K562 (cell line): Measurements from ENCODE around the gene BRD7. TPM values are rescaled to one million over a fixed set of nuclear protein-coding genes. Genes with fewer than 3 reads are reported as not detected.

Source experiments
- BHLHE40 ChIP-seq: IDR thresholded peaks from 2 replicates; pipeline ENCODE4 v1.6.1; 2011; ENCODE audit warnings: low read length, improper control_type of control experiment
- CSDE1 ChIP-seq, 2 experiments: fragments of 450-650 bp; IDR thresholded peaks; 2 replicates each; pipeline ENCODE4 v1.6.1; 2016; ENCODE audit warnings: mild to moderate bottlenecking in 1 of 2
- DACH1 ChIP-seq: fragments of 450-650 bp; IDR thresholded peaks from 2 replicates; pipeline ENCODE4 v1.6.1; 2018; ENCODE audit not compliant: partially characterized antibody
- ELK1 ChIP-seq: sonication (generic); formaldehyde crosslinking; IDR thresholded peaks from 2 replicates; pipeline ENCODE4 v1.8.1; 2022; ENCODE audit warnings: missing genetic modification reagents
- KLF13 ChIP-seq: fragments of 450-650 bp; IDR thresholded peaks from 2 replicates; pipeline ENCODE4 v1.6.1; 2016; ENCODE audit warnings: missing genetic modification characterization, low read depth, mild to moderate bottlenecking, missing compliant biosample characterization, moderate library complexity, borderline replicate concordance
- NCOR1 ChIP-seq: fragments of 450-650 bp; IDR thresholded peaks from 2 replicates; pipeline ENCODE4 v1.6.1; 2016; ENCODE audit warnings: mild to moderate bottlenecking, moderate library complexity
- NR4A1 ChIP-seq, 2 experiments: fragments of 250-450 bp in 1 of 2; fragments of 450-650 bp in 1 of 2; sonication (Bioruptor Pico) in 1 of 2; IDR thresholded peaks; 2 replicates each; pipeline versions ENCODE4 v1.4.0 to v1.6.1; 2016 to 2020; ENCODE audit warnings: mild to moderate bottlenecking in 2 of 2, missing compliant biosample characterization in 1 of 2, missing genetic modification characterization in 1 of 2, moderate library complexity in 1 of 2
- PHTF2 ChIP-seq: fragments of 250-450 bp; sonication (Bioruptor Pico); IDR thresholded peaks from 2 replicates; pipeline ENCODE4 v1.5.0; 2021; ENCODE audit warnings: mild to moderate bottlenecking
- PURB ChIP-seq: sonication (generic); formaldehyde crosslinking; IDR thresholded peaks from 2 replicates; pipeline ENCODE4 v1.9.0; 2021; ENCODE audit warnings: low read depth, mild to moderate bottlenecking, missing genetic modification reagents
- SMARCC2 ChIP-seq: fragments of 450-650 bp; IDR thresholded peaks from 2 replicates; pipeline ENCODE4 v1.6.1; 2017; ENCODE audit warnings: antibody characterized with exemption, moderate library complexity, mild to moderate bottlenecking, low read depth
- TCF7 ChIP-seq: sonication (generic); IDR thresholded peaks from 2 replicates; pipeline ENCODE4 v1.6.1; 2016; ENCODE audit warnings: antibody characterized with exemption, borderline replicate concordance
- XRCC3 ChIP-seq: fragments of 450-650 bp; IDR thresholded peaks from 2 replicates; pipeline ENCODE4 v1.6.1; 2017; ENCODE audit warnings: mild to moderate bottlenecking, moderate library complexity
- ZNF324 ChIP-seq: fragments of 250-450 bp; sonication (Bioruptor Pico); IDR thresholded peaks from 2 replicates; pipeline ENCODE4 v1.4.0; 2020; ENCODE audit warnings: mild to moderate bottlenecking
- ZNF778 ChIP-seq: fragments of 450-650 bp; formaldehyde crosslinking; IDR thresholded peaks from 2 replicates; pipeline ENCODE4 v1.4.0; 2020; ENCODE audit warnings: mild to moderate bottlenecking, moderate library complexity
- polyA plus RNA-seq, 8 experiments: library from polyadenylated mRNA; depleted of rRNA in 4 of 8; stranded (reverse) in 5 of 8; unstranded in 3 of 8; fragments of >200 nt; fragmentation: Nextera tagmentation in 2 of 8; fragmentation: Illumina TruSeq in 1 of 8; extraction: Ambion mirVana in 2 of 8; extraction: Trizol in 1 of 8; gene quantifications; 2 replicates each; pipeline versions ENCODE4 v1.2.1 to v1.2.3, GENCODE V29; 2011 to 2014; ENCODE audit warnings: inconsistent platforms in 1 of 8, missing spikeins in 1 of 8
- total RNA-seq, 7 experiments: library from RNA; depleted of rRNA in 6 of 7; stranded (reverse); fragments of >200 nt in 6 of 7; fragmentation: Illumina TruSeq in 2 of 7; extraction: Trizol in 2 of 7; gene quantifications; 2 replicates each; pipeline versions ENCODE4 v1.2.1 to v1.2.3, GENCODE V29; 2011 to 2021; ENCODE audit warnings: low replicate concordance in 1 of 7
- TF ChIP-seq, protein P1 (sequence below): fragments of 250-450 bp; sonication (Bioruptor Pico); IDR thresholded peaks from 2 replicates; pipeline ENCODE4 v1.8.0; 2021; ENCODE audit warnings: moderate library complexity, mild to moderate bottlenecking, inconsistent platforms
- TF ChIP-seq, protein P2 (sequence below): fragments of 250-450 bp; sonication (Bioruptor Pico); IDR thresholded peaks from 2 replicates; pipeline ENCODE4 v1.4.0; 2020; ENCODE audit warnings: mild to moderate bottlenecking
- TF ChIP-seq, protein P3 (sequence below): fragments of 200-800 bp; sonication (Bioruptor generic); IDR thresholded peaks from 2 replicates; pipeline ENCODE4 v1.6.1; 2016; ENCODE audit warnings: missing genetic modification characterization, missing compliant biosample characterization

BRD7 gene
- total and polyA plus RNA-seq, 9 of the 15 experiments (the other 6 are each of a cell fraction or from before 2014, with no cell fraction given) = 20.6 to 101 (median 68.7) TPM

DNA sequence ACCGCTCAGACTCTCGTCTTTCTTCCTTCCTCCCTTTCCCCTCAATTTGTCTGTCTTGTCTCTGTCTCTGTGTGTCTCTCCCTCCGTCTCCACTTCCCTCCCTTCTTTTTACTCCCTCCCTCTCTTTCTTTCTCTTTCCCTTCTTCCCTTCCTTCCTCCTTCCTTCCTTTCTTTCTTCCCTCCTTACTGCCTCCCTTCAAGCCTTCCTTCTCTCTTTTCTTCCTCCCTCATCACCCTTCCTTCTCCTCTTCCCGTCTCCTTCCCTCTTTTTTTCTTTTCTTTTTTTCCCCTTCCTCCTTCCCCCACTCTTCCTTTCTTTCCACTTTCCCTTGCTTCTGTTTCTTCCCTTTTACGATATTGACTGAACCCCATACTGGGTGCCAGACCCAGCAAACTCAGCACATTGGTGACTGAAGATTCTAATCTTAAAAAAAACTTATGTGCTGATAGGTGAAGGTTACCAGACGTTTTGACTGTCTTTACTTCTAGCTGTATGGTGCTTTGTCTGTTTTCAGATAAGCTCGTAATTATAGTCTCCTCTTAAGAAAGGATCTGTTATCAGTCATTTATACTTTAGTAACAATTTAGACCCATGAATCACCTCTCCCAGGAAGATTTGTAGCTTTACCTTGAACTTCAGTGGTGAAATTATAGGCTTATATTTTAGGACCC, 481 bp upstream of the BRD7 start (continued):
- TF ChIP-seq ELK1 (CRISPR knock-in tag) = no peak
- no peak for TF ChIP-seq PHTF2 (CRISPR knock-in tag)
- no peak for TF ChIP-seq ZNF778 (CRISPR knock-in tag)
- TF ChIP-seq, protein P1, sequence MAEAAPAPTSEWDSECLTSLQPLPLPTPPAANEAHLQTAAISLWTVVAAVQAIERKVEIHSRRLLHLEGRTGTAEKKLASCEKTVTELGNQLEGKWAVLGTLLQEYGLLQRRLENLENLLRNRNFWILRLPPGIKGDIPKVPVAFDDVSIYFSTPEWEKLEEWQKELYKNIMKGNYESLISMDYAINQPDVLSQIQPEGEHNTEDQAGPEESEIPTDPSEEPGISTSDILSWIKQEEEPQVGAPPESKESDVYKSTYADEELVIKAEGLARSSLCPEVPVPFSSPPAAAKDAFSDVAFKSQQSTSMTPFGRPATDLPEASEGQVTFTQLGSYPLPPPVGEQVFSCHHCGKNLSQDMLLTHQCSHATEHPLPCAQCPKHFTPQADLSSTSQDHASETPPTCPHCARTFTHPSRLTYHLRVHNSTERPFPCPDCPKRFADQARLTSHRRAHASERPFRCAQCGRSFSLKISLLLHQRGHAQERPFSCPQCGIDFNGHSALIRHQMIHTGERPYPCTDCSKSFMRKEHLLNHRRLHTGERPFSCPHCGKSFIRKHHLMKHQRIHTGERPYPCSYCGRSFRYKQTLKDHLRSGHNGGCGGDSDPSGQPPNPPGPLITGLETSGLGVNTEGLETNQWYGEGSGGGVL (CRISPR knock-in tag) = no peak
- no peak for TF ChIP-seq ZNF324
- peak; percentile 66; the same call in 1 of the 2 replicates for TF ChIP-seq SMARCC2
- TF ChIP-seq, protein P2, sequence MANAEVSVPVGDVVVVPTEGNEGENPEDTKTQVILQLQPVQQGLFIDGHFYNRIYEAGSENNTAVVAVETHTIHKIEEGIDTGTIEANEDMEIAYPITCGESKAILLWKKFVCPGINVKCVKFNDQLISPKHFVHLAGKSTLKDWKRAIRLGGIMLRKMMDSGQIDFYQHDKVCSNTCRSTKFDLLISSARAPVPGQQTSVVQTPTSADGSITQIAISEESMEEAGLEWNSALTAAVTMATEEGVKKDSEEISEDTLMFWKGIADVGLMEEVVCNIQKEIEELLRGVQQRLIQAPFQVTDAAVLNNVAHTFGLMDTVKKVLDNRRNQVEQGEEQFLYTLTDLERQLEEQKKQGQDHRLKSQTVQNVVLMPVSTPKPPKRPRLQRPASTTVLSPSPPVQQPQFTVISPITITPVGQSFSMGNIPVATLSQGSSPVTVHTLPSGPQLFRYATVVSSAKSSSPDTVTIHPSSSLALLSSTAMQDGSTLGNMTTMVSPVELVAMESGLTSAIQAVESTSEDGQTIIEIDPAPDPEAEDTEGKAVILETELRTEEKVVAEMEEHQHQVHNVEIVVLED = no peak
- TF ChIP-seq BHLHE40 = no peak
- no peak for TF ChIP-seq DACH1
- TF ChIP-seq NCOR1 = peak; percentile 49
- TF ChIP-seq KLF13 = no peak
- no peak for TF ChIP-seq XRCC3
- no peak for TF ChIP-seq TCF7
- TF ChIP-seq, protein P3, sequence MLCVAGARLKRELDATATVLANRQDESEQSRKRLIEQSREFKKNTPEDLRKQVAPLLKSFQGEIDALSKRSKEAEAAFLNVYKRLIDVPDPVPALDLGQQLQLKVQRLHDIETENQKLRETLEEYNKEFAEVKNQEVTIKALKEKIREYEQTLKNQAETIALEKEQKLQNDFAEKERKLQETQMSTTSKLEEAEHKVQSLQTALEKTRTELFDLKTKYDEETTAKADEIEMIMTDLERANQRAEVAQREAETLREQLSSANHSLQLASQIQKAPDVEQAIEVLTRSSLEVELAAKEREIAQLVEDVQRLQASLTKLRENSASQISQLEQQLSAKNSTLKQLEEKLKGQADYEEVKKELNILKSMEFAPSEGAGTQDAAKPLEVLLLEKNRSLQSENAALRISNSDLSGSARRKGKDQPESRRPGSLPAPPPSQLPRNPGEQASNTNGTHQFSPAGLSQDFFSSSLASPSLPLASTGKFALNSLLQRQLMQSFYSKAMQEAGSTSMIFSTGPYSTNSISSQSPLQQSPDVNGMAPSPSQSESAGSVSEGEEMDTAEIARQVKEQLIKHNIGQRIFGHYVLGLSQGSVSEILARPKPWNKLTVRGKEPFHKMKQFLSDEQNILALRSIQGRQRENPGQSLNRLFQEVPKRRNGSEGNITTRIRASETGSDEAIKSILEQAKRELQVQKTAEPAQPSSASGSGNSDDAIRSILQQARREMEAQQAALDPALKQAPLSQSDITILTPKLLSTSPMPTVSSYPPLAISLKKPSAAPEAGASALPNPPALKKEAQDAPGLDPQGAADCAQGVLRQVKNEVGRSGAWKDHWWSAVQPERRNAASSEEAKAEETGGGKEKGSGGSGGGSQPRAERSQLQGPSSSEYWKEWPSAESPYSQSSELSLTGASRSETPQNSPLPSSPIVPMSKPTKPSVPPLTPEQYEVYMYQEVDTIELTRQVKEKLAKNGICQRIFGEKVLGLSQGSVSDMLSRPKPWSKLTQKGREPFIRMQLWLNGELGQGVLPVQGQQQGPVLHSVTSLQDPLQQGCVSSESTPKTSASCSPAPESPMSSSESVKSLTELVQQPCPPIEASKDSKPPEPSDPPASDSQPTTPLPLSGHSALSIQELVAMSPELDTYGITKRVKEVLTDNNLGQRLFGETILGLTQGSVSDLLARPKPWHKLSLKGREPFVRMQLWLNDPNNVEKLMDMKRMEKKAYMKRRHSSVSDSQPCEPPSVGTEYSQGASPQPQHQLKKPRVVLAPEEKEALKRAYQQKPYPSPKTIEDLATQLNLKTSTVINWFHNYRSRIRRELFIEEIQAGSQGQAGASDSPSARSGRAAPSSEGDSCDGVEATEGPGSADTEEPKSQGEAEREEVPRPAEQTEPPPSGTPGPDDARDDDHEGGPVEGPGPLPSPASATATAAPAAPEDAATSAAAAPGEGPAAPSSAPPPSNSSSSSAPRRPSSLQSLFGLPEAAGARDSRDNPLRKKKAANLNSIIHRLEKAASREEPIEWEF (CRISPR knock-in tag) = no peak
- TF ChIP-seq CSDE1 (IDR thresholded peaks at IDR 0.05) = peak; percentile 23 to 90; a peak in 3 of 4 replicates
- no peak for TF ChIP-seq PURB (CRISPR knock-in tag)
- no peak for TF ChIP-seq NR4A1 (CRISPR knock-in tag; IDR thresholded peaks at IDR 0.05)
- TF ChIP-seq NR4A1 (tag; IDR thresholded peaks at IDR 0.05) = no peak
